DMS 273 treated with DMSO at 0.1 percent for 48 hours (cell line): ENCODE results near the gene DNAJC8.

Experiments
- DNase-seq: peaks from one replicate; lab custom pipeline; 2025; lab: John Stamatoyannopoulos, UW

Gene DNAJC8, protein sequence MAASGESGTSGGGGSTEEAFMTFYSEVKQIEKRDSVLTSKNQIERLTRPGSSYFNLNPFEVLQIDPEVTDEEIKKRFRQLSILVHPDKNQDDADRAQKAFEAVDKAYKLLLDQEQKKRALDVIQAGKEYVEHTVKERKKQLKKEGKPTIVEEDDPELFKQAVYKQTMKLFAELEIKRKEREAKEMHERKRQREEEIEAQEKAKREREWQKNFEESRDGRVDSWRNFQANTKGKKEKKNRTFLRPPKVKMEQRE

DNA sequence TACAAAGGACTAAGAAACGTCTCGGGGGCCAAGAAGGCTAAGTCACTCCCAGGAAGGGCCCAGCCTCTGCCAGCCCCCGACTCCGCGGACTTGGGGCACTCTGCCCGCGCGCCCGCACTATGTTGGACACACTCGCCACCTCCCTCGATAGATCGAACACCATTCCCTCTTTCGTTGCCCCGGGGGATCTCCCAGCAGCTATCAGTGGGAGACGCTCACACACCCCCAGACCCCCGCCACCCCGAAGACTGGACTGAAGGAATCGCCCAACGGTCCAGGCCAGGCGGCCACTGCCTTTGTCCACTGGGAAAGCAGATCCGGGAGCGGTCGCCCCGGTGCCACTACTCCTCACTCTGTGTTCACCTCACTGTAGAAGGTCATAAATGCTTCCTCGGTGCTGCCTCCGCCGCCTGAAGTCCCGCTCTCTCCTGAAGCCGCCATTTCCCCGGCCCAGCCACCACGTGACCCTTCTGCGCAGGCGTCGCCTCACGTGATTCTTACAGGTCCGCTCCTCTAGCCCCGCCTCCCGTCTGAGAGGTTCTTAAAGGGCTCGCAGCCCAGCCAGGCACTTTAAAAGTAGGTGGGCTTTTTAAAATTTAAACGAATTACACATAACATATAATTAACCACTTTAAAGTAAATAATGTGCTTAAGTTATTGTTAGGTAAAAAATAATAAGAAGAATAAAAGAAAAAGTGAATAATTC, at the start of gene DNAJC8:
DNAJC8 (minus strand) TSS at position 472 of the 706 bp plus-strand sequence; CDS start at position 441, 31 bp downstream.
- peak; percentile 68 for DNase-seq

GRCh38 chr1:28281608-28282425, 49.0 kb upstream of the DNAJC8 start:
- DNase-seq: no peak

GRCh38 chr1:28280977-28281381, 48.1 kb upstream of the DNAJC8 start:
- DNase-seq: no peak

GRCh38 chr1:28280501-28280900, 47.7 kb upstream of the DNAJC8 start:
- no peak for DNase-seq

DNA sequence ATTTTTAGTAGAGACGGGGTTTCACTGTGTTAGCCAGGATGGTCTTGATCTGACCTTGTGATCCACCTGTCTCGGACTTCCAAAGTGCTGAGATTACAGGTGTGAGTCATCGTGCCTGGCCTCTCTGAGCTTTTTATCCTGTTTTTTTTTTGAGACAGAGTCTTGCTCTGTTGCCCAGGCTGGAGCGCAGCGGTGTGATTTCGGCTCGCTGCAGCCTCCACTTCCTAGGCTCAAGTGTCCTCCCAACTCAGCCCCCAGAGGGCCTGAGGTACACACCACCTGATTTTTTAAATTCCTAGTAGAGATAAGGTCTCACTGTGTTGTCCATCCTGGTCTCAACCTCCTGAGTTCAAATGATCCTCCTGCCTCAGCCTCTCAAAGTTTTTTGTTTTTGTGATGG, 46.9 kb upstream of the DNAJC8 start:
- no peak for DNase-seq

DNA sequence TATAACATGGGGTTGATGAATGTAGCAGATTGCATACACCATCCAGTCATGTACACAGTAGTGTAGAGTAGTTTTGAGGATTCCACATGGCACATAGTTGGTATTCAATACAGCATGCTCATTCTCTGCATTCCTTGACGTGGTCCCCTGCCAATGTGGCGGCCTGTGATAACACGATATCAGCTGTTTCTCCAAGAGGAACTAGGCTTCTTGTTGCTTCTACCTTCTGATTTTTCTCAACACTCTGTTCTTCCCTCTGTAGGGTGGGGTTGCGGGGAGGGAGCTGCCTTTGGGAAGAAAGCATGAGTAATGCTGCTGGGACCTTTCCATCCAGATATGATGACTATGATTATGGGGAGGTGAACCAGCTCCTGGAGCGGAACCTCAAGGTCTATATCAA, 45.9 kb upstream of the DNAJC8 start:
- no peak for DNase-seq

- no peak for DNase-seq
Measured at GRCh38 chr1:28273216-28273860, 40.5 kb upstream of the DNAJC8 start.

- DNase-seq: no peak
Measured at GRCh38 chr1:28272215-28272852, 39.5 kb upstream of the DNAJC8 start.

- DNase-seq: no peak
Measured at GRCh38 chr1:28269529-28269928, 36.7 kb upstream of the DNAJC8 start.

DNA sequence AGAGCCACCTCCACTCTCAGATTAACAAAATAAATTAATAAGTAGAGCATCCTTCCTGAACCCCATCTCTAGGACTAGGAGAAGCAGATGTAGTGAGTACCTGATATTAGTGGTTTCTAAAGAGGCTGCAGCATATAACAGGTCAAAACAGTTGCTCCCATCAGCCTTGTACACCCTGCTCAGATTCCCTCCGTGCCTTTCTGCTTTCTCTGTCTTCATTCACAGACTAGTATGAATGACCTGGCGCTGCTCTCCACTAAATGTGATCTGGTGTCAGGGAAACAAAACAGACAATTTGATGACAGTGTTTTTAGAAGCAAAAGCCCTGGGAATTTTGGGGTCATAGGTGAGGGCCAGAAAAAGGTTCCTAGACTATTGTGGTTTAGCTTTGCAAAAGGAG, 34.8 kb upstream of the DNAJC8 start:
- DNase-seq: no peak

- no peak for DNase-seq
Measured at GRCh38 chr1:28266920-28267322, 34.1 kb upstream of the DNAJC8 start.

- DNase-seq: no peak
Measured at GRCh38 chr1:28265577-28265976, 32.7 kb upstream of the DNAJC8 start.

GRCh38 chr1:28264897-28265296, 32.1 kb upstream of the DNAJC8 start:
- no peak for DNase-seq

DNA sequence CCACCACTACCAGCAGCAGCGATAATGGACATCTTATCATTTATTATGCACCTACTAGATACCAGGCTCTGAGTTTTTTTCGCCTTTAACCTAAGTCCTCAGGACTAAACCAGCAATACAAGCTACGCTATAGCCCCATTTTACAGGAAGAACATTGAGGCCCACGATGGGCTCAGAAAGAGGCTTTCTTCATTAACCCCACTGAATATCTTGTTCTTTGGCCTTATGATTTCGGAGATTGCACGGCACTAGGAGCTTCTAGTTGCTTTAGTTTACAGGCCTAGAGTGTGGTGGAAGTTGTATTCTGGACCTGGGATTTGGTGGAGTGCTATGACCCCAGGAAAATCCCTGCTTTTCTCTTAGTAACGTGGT, 28.0 kb upstream of the DNAJC8 start:
- DNase-seq: no peak

- no peak for DNase-seq
Measured at GRCh38 chr1:28259934-28260802, 27.3 kb upstream of the DNAJC8 start.

GRCh38 chr1:28259252-28259933, 26.6 kb upstream of the DNAJC8 start, which contains the start of gene SESN2:
Gene SESN2 (plus strand): TSS chr1:28259518. CDS start chr1:28259848, 330 bp downstream.
- peak; percentile 94 for DNase-seq

DNA sequence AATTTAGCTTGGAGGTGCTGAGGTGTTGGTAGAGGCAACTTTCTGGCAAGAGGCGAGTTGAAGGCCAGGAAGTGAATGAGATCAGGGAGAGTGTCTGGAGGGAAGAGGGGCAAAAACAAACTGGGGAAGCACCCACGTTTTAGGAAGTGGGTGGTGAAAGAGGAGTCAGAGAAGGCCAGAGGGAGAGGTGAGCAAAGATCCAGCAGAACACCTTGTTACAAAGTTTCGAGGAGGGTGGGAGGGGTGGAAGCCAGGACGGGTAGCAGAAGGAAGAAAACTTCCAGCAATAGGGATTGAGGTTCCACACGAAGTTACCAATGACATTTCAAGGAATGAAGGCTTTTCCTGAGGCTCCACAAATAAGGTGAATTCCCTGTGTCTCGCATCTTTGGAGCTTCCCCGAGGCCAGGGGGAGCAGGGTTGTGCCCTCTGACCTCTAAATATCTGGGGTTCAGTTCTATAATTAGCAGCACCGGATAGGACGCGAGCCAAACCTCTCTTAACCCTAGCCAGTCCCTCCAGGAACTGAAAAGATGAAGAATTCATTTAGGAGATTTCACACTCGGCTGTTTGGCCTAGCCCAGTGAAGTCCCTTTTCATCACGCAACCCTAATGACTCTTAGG, 25.9 kb upstream of the DNAJC8 start:
- no peak for DNase-seq

DNA sequence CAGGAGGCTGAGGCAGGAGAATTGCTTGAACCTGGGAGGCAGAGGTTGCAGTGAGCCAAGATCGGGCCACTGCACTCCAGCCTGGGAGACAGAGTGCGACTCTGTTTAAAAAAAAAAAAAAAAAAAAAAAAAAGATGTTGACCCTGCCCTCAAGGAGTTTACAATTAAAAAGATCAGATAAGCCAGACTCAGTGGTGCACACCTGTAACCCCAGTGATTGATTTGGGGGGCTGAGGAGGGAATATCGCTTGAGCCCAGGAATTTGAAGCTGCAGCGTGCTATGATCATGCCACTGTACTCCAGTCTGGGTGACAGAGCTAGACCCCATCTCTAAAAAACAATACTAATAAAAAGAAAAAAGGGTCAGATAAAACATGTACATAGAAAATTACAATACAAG, 24.9 kb upstream of the DNAJC8 start:
- DNase-seq: no peak

DNA sequence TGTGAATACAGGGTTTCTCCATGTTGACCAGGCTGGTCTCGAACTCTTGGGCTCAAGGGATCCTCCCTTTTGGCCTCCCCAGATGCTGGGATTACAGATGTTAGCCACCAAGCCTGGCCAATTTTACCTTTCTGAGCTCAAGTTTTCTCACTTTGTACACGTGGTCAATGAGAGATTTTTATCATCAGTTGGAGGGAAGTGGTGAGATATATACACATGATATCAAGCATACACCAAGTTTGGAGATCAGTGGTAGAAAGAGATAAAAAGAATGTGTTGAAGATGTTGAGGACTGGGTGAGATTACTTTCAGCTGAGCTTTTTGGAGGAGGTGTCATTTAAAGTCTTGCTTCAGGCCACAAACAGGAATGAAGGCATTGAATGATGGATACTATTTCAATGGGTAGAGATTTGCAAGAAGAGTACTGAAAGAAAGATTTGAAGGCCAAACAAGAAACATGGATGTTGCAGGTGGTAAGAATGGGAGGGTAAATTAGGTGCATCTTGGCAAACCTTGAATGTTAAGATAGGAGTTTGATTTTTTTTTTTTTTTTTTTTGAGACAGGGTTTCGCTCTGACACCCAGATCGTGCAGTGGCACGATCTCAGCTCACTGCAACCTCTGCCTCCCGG, 23.5 kb upstream of the DNAJC8 start:
- DNase-seq: no peak
